ENCODE measurements around the gene SMIM31.

SMIM31 gene

GRCh38 chr4:164789047-164789446 is 35.1 kb downstream of the SMIM31 start:
- DNase-seq = no peak

GRCh38 chr4:164790249-164790648 is 36.3 kb downstream of the SMIM31 start:
- no peak for DNase-seq

DNA sequence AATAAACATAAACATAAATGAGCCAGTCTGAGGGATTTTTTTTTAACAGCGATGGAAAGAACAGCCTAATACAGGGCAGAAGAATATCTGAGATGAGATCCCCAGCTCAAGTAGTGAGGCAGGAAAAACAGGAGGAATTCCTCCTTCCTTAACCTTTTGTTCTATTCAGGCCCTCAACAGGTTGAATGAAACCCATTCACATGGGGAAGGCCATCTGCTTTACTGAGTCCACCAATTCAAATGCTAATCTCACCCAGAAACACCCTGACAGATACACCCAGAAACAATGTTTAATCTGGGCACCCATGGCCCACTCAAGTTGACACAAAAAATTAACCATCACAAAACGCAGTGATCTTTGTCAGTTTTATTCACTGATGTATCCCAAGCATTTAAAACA is 45.5 kb downstream of the SMIM31 start:
- no peak for DNase-seq

DNA sequence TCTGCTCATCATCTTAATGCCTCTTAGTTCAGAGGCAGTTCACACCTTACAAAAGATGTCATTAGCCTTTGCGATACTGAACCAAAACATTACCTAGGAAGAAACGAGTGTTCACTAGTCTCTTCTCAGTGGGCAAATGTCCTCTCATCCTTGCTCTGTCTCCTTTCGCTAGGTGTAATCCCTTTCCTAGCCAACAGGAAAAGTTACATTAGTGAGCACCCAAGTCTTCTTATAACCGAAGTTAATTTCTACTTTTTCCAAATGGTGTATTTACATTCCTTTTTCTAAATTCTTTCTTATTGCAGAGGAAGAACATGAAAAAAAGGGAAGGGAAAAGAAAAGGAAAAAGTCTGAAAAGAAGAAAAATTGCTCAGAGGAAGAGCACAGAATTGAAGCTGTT is 46.9 kb downstream of the SMIM31 start:
- no peak for DNase-seq

DNA sequence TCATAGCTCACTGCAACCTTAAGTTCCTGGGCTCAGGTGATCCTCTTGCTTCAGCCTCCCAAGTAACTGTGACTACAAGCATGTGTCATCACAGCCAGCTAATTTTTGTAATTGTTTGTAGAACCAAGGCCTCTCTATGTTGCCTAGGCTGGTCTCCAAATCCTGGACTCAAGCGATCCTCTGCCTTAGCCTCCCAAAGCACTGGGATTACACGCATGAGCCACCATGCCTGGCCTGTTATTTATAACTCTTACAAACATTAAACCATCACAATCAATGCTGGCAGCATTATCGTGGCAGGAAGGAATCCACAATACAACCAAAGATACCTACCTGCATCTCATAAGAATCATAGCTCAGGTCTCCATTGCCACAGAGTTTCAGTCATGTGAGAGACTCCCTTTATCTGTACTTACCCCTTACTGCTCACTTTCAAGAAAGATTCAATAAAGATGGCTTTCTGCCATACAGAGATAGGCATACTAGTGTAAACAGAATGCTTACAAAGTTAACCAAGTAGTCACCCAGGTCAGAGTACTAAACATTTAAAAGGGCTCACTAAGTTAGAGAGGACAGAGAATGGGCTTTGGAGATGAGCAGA is 48.5 kb downstream of the SMIM31 start:
- no peak for DNase-seq

DNA sequence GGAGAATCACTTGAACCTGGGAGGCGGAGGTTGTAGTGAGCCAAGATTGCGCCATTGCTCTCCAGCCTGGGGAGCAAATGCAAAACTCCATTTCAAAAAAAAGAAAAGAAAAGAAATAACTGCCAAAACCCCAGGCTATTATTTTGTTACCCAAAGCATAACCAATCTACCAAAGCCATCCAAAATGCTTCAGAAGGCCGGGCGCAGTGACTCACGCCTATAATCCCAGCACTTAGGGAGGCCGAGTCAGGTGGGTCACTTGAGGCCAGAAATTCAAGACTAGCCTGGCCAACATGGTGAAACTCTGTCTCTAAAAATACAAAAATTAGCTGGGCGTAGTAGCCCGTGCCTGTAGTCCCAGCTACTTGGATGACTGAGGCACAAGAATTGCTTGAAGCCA is 49.8 kb downstream of the SMIM31 start:
- no peak for DNase-seq

DNA sequence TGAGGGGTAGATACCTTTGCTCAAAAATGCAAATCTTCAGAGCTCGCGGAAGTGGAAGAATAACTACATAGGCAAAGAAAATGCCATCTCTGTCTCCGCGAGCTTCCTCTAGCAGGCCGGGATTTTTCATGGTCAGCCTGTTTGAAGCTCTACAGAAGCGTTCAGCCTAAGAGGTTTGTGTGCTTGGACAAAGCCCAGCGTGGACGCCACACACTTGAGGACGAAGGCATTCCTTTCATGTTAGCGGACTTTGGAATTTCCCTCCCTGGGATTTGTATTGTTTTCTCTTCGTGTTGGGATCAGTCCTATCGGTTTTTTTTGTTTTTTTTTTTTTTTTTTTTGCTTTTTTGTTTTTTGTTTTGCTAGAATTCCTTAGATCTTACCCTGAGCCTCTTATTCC is 53.7 kb downstream of the SMIM31 start:
- DNase-seq = no peak

DNA sequence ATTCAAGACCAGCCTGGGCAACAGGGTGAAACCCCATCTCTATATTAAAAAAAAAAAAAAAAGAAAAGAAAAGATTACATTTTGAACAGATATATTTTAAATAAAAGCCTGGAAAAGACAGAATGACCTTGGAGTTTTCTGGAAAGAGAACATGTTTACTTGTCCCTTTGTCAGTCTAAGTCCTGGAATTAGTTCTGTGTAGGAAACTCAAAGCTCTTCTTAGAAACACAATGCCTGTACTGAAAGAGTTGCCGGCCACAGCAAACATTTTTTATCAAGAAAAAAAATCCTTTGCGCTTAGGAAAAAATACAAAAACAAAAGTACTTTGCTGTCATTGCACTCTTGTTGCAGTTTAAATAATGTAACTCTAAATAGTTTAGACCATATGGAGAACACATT is 59.6 kb downstream of the SMIM31 start:
- DNase-seq = no peak

DNA sequence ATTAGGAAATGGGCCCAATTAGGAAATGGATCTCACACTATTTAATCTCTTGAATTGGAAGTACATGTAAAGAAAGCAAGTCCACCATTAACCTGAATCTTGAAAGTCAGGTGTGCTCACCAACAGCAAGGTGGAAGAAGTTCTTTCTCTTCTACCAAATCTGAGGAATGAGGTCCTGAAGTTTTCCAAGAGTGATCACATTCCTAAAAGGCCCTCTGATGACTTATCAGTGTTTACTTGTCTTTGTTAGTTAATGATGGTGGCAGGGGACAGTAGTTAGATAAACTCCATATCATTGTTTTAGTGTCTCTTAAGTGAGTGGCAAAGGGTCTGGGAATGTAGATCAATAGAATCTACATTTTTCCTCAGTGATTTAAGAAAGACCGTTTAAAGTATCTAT is 61.8 kb downstream of the SMIM31 start:
- DNase-seq = no peak

- DNase-seq = no peak
These were observed 65.4 kb downstream of the SMIM31 start for GRCh38 chr4:164819366-164819765.

DNA sequence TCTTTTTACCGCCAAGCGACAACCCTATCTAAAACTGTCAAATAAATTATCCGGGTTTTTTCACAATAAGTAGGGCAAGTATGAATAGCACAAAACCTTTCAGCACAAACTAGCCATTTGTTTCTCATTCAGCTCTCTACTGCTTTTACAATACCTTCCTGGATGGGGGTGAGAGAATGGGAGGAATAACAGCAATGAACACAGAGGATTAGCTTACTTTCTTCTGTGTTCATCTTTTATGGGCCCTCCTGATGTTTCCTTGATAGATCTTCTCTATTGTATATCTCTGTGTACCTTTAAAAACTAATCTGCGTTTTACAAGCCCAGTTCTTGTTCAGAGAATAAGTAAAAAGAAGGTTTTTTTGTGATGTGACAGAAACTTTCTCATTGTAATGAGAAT is 67.8 kb downstream of the SMIM31 start:
- DNase-seq = no peak

DNA sequence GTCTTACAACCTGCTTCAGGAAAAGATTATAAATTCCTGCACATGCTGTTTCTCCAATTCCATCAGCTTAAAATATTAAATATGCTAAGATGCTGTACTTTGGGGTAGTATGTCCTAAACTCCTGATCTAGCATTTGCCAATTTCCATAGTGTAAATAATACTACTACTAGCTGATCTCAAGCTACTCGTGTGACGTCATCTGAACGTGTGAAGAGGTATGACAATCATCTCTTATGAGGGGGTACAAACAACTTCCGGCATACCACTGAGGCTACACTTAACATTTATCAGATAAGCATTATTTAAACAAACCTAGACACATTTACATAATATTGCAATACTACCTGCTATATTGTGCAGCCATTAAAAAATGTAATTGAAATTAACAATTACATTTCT is 70.7 kb downstream of the SMIM31 start:
- no peak for DNase-seq

DNA sequence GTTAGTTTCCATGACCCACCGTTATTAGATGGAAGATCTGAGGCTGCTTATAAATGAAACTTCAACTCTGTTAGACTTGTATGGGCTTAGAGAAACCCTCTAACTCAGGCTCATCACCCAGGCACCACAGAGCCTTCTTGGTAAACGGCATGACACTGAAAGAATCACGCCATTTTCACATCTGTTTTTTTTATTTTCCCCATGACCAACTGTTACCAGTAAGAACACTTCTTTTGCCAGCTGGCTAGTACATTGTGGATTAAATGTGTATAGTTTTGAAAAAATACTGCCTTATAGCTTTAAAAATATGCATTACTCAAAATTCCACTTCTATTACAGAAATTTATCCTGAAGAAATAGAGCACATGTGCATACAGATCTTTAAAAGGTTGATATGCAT is 75.0 kb downstream of the SMIM31 start:
- DNase-seq = no peak

DNA sequence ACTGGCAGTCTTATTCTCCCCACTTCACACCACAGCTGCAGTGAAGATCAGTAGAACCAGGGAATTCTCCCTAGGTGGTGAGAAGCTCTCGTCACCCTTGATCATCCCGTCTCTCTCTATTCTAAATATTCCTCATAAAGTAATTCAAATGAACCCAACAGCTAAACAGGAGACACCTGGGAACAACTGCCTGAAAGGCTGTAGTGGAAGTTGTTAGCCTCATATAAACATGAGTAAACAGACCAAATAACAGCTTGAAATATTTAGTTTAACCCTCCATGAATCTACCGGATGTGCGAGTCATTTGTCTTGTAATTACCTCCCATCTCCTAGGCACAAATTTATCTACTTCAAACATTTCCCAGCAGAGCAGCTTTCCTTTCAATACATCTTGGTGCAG is 92.6 kb downstream of the SMIM31 start:
- DNase-seq = no peak

- DNase-seq = no peak
These were observed 93.1 kb downstream of the SMIM31 start for GRCh38 chr4:164847016-164847415.

DNA sequence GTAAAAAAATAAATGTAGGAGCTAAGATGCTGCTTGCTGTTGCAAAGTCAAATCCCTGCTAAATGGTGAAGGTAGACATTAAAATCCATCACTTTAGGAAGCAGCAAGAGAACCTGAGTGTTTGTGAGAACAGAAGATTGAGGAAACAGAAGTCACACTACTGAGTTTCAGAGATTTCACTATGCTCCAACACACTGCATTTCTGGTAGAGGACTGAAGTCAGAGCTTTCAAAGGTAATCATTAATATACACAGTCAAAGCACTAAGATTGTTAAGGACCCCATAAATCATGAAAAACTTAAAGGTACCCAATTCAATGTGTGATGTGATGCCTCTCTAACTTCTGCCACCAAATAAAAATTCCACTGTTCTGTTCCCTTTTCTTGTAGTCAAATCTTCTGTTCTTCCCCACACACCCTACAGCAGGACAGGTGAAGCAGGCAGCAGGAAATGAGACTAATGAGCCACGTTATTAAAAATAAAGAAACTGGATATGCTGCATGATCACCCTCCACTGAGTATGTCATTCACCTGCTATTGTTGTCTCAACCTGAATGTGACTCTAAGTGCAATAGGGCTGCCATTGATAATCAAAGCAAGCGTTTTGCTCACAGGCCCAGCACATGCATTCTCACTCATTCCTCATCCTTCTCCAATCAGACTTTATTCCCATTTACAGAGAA is 94.2 kb downstream of the SMIM31 start:
- DNase-seq = no peak
